ENCODE measurements around the gene CFAP61.

DNA sequence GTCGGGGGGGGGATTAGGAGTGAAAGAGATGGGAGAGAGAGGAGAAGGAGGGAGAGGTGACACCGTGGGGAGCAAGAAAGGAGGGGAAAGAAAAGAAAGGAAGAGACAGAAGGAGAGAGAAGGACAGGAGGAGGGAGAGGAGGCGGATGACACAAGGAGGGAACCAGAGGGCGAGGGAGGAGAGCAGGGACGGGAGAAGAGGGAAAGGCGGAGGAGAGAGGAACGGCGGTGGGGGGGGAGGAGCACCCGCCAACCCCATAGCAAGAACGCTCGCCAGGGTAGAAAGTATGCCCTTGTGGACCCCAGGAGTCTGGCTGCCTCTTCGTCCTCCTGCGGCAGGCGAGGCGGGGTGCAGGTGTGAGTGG is 311.1 kb downstream of the CFAP61 start:
- TF ChIP-seq, protein P1, sequence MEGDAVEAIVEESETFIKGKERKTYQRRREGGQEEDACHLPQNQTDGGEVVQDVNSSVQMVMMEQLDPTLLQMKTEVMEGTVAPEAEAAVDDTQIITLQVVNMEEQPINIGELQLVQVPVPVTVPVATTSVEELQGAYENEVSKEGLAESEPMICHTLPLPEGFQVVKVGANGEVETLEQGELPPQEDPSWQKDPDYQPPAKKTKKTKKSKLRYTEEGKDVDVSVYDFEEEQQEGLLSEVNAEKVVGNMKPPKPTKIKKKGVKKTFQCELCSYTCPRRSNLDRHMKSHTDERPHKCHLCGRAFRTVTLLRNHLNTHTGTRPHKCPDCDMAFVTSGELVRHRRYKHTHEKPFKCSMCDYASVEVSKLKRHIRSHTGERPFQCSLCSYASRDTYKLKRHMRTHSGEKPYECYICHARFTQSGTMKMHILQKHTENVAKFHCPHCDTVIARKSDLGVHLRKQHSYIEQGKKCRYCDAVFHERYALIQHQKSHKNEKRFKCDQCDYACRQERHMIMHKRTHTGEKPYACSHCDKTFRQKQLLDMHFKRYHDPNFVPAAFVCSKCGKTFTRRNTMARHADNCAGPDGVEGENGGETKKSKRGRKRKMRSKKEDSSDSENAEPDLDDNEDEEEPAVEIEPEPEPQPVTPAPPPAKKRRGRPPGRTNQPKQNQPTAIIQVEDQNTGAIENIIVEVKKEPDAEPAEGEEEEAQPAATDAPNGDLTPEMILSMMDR (IDR thresholded peaks at IDR 0.05), result no peak
- TF ChIP-seq POLR2A (IDR thresholded peaks at IDR 0.05), result no peak
